ENCODE measurements around the gene TAP2.
"Not testable (repeated sequence)": the region's sequence is repeated elsewhere in the genome, so short reads cannot be mapped to it uniquely, and the experiment has no call there.

Gene TAP2

GRCh38 chr6:32838114-32838958 is at the start of gene TAP2:
Gene TAP2 (minus strand): TSS chr6:32838739. CDS start chr6:32838233, 506 bp downstream.
- DNase-seq: peak; percentile 40

DNA sequence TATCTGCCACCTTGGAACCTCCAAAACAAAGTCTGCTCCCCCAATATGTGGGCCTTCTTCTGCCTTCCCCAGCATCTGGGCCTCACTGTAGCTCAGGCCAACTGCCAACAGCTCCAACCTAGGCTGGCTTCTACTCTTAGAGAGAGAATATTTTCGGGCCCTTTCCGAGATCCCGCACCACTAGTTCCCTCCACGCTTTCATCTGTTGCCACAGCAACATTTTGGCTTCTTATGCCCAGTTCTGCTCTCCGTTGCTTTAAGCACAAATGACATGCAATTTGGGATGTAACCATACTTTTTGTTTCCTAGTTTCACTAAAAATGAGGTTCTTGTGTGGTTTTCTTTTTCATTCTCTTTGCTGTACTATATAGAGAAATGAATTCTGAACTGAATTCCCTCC is 49.1 kb upstream of the TAP2 start:
- DNase-seq: no peak

DNA sequence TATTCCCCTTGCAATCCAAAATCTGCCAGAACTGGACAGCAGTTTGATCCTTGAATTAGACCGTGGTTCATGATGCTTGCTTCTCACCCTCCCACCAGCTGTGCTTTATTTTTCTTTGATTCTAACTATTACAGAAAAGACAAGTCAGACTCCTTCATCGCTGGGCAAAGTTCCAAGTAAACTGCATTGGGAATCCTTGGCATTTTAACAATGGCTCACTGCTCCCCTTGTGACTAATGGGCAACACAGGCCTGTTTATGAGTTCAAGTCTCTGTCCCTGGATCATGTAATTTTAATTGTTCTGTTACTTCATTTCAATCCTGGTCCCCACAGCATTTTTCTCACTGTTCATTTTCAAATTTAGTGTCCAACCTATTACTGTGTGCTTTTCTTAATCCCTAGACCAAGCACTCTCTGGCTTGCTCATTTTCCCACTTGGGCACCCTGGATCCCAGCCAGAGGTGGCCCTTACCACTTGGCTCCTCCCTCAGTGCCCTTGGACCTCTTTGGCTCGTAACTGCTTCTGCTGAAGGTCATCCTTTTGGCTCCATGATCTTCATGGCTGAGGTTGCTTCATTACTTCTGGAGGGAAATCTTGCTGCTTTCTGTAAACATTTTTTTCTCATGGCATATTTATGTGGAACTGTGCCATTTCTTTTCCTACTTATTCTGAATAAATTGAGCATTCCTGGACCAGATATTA is 48.3 kb upstream of the TAP2 start:
- DNase-seq: no peak

- DNase-seq: no peak
Measured at GRCh38 chr6:32885698-32886286, 47.3 kb upstream of the TAP2 start.

DNA sequence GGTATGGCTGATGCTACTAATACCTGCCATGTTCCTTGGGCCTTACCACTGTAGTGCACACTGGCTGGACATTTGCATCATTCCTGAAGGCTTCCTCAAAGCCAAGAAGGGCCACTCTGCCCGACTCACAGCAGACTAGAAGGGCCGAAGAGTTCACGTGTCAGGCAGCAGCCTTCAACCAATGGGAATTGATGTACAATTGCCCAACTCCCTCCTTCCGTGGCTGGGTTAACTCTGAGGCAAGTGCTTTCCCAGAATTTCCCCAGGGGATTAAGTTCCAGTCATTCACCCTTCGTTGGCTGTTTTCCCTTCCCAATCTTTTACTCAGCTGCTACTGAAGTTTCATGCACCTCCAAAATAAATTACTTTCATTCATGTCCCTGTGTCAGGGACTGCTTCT is 45.2 kb upstream of the TAP2 start:
- DNase-seq: no peak

GRCh38 chr6:32882879-32883250 is 44.3 kb upstream of the TAP2 start:
- no peak for DNase-seq

- not testable (repeated sequence) for DNase-seq
Measured at GRCh38 chr6:32880962-32881361, 42.4 kb upstream of the TAP2 start.

DNA sequence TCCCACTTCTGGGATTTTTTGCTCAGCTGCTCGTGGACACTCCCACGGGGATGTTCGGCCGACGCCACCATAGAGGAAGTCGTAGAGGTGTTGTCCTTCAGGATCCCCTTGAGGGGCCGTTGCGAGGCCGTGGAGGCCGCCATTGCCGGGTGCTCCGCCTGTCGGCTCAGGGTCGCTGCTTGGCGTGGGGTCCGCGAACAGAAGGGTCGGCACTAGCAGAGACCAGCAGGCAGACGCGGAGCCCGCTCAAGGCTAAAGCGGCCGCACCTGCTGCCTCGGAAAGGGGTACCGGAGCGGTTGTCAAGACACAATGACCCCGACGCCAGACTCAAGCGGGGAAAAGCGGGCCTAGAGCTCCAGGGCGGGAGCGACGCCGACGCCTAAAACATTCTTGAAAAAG is 41.2 kb upstream of the TAP2 start:
- DNase-seq: no peak

DNA sequence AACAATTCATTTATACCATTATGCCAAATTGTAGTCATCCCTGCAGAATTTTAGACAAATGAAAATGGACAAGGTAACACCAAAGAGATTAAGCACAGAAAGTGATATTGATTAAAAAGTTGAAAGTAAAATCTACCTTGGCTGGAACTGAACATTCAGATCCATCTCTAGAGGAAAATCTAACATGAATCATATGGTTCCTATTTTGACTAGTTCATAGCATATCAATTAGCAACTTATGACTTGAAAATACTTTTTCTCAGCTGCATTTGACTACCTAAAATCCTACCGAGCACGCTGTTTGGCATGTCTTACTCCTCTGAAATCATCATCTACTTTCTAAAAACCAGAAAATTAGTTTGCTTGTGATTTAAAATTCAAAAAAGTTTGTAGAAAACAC is 38.1 kb upstream of the TAP2 start:
- DNase-seq: no peak

DNA sequence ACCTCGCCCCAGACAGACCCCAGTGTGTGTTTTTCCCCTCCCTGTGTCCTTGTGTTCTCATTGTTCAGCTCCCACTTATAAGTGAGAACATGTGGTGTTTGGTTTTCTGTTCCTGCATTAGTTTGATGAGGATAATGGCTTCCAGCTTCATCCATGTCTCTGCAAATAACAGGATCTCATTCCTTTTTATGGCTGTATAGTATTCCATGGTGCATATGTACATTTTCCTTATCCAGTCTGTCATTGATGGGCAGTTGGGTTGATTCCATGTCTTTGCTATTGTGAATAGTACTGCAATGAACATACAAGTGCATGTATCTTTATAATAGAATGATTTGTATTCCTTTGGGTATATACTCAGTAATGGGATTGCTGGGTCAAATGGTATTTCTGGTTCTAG is 35.4 kb upstream of the TAP2 start:
- DNase-seq: not testable (repeated sequence)

DNA sequence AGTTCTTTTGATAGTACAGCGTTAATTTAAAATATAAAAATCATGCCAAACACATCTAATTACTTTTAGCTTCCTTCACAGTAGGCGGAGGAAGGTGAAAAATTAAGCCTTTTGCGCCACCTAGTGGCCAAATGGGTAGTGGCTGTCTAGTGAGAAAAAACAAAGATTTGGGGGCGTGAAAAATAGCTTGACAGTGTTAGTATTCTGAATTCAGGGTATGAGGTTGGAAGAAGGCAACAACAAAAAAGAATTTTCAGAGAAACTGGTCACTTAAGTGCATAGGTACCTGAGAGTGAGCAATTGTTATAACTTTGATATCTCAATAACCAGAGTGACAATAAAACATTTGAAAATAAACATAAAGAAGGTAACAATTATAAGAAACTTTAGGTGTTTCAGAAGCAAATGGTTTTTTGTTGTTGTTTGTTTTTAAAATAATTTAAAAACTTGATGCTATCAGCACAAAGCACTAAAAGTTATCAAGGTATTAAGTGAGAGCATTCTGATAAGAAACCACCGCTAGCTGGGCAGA is 29.8 kb upstream of the TAP2 start:
- DNase-seq: peak; percentile 21

- DNase-seq: no peak
Measured at GRCh38 chr6:32867554-32868256, 29.2 kb upstream of the TAP2 start.

DNA sequence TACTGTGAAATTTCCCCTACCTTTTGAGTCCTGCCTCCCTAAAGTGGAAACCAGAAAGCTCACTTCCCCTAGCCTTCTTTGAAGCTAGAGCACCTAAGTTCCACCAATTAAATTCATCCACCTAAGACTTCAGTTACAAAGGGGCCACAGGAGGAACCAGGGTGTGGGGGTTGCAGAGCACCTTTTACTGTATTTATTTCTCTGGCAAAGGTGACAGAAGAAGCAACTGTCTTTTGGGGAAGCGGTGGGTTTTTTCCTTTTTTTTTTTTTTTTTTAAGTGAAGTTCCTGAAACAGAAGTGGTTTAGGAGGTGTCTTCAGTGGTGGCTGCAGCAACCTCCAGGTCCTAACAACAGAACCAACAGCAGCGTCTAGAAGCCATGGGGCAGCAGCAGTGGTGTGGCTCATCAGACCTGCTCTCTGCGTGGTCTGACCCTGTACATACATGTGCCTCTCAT is 28.5 kb upstream of the TAP2 start:
- no peak for DNase-seq

GRCh38 chr6:32865724-32866443 is 27.3 kb upstream of the TAP2 start:
- DNase-seq: no peak

DNA sequence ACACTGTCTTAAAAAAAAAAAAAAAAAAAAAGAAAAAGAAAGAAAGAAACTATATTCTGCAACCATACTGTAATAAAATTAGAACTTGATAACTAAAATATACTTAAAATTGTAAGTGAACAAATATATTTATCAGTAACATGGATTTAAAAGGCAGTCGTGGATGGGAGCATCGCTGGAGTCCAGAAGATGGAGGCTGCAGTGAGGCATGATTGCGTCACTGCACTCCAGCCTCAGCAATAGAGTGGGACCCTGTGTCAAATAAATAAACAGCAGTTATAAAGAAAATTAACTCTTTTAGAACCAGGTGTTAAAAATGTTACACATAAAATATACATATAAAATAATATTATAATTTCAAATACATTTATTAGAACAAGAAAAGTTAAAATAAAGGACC is 24.2 kb upstream of the TAP2 start:
- no peak for DNase-seq

- DNase-seq: no peak
Measured at GRCh38 chr6:32860674-32861073, 22.1 kb upstream of the TAP2 start.

GRCh38 chr6:32858194-32858593 is 19.7 kb upstream of the TAP2 start:
- DNase-seq: no peak

- DNase-seq: no peak
Measured at GRCh38 chr6:32857156-32857891, 18.8 kb upstream of the TAP2 start.

- DNase-seq: no peak
Measured at GRCh38 chr6:32855467-32856174, 17.1 kb upstream of the TAP2 start.

- DNase-seq: no peak
Measured at GRCh38 chr6:32854376-32855178, 16.0 kb upstream of the TAP2 start.

Data from NCI-H187 treated with DMSO at 0.1 percent for 48 hours (cell line).